K562 (cell line): ENCODE data around the gene TXNIP. TPM values are rescaled to one million over a fixed set of nuclear protein-coding genes. Genes with fewer than 3 reads are reported as not detected.

Source experiments
- ARNT ChIP-seq, 2 experiments: fragments of 450-650 bp; IDR thresholded peaks; 2 replicates each; pipeline ENCODE4 v1.6.1; 2016; ENCODE audit warnings: mild to moderate bottlenecking in 1 of 2
- FOXJ3 ChIP-seq: sonication (generic); formaldehyde crosslinking; IDR thresholded peaks from 2 replicates; pipeline ENCODE4 v1.4.0; 2020; ENCODE audit warnings: mild to moderate bottlenecking, missing genetic modification reagents
- FOXK1 ChIP-seq: sonication (generic); formaldehyde crosslinking; IDR thresholded peaks from 2 replicates; pipeline ENCODE4 v1.8.0; 2022; ENCODE audit warnings: missing genetic modification reagents, mild to moderate bottlenecking, borderline replicate concordance
- GATAD2A ChIP-seq: fragments of 450-650 bp; IDR thresholded peaks from 2 replicates; pipeline ENCODE4 v1.6.1; 2017
- KDM2B ChIP-seq: fragments of 250-450 bp; sonication (Bioruptor Pico); IDR thresholded peaks from 2 replicates; pipeline ENCODE4 v1.8.0; 2021; ENCODE audit warnings: mild to moderate bottlenecking, moderate library complexity
- NCOA1 ChIP-seq: fragments of 450-650 bp; IDR thresholded peaks from 2 replicates; pipeline ENCODE4 v1.6.1; 2016; ENCODE audit warnings: low read depth
- NCOR1 ChIP-seq: fragments of 450-650 bp; IDR thresholded peaks from 2 replicates; pipeline ENCODE4 v1.6.1; 2016; ENCODE audit warnings: mild to moderate bottlenecking, moderate library complexity
- NRF1 ChIP-seq, 2 experiments: fragments of 450-650 bp; IDR thresholded peaks in 1 of 2; conservative IDR thresholded peaks in 1 of 2; 2 replicates each; pipeline ENCODE4 v1.6.1; 2014; ENCODE audit warnings: mild to moderate bottlenecking in 2 of 2
- PCBP1 ChIP-seq: fragments of 200-400 bp; formaldehyde crosslinking; IDR thresholded peaks from 2 replicates; pipeline ENCODE4 v1.6.1; 2018; ENCODE audit warnings: mild to moderate bottlenecking, low read depth, low read length; ENCODE audit not compliant: poor library complexity, severe bottlenecking
- RFX1 ChIP-seq: fragments of 450-650 bp; IDR thresholded peaks from 2 replicates; pipeline ENCODE4 v1.6.1; 2016; ENCODE audit warnings: mild to moderate bottlenecking, moderate library complexity
- SAFB2 ChIP-seq: fragments of 200-400 bp; formaldehyde crosslinking; IDR thresholded peaks from 2 replicates; pipeline ENCODE4 v1.6.1; 2018; ENCODE audit warnings: borderline replicate concordance, low read length, low read depth, moderate library complexity; ENCODE audit not compliant: severe bottlenecking
- SRF ChIP-seq, 2 experiments: fragments of 250-450, 450-650 bp in 1 of 2; sonication (Bioruptor Pico) in 1 of 2; sonication (generic) in 1 of 2; formaldehyde crosslinking; IDR thresholded peaks; 2 replicates each; pipeline versions ENCODE4 v1.5.0 to v1.5.1; 2020 to 2022; ENCODE audit warnings: mild to moderate bottlenecking in 1 of 2, missing genetic modification reagents in 1 of 2
- TAF9B ChIP-seq: fragments of 450-650 bp; IDR thresholded peaks from 2 replicates; pipeline ENCODE4 v1.6.1; 2018; ENCODE audit warnings: mild to moderate bottlenecking; ENCODE audit not compliant: partially characterized antibody
- TBP ChIP-seq: optimal IDR thresholded peaks from 2 replicates; pipeline ENCODE3; 2011; ENCODE audit warnings: low read depth, low read length, improper control_type of control experiment
- TGIF2 ChIP-seq: sonication (generic); formaldehyde crosslinking; IDR thresholded peaks from 2 replicates; pipeline ENCODE4 v1.8.1; 2022; ENCODE audit warnings: mild to moderate bottlenecking, missing genetic modification reagents, moderate library complexity
- TRIM24 ChIP-seq, 2 experiments: fragments of 450-650 bp; IDR thresholded peaks; 2 replicates each; pipeline ENCODE4 v1.6.1; 2016
- WHSC1 ChIP-seq: IDR thresholded peaks from one replicate; pipeline ENCODE4 v1.6.1; 2012; ENCODE audit warnings: low read length, control low read depth, inconsistent platforms
- ZBTB11 ChIP-seq, 3 experiments: fragments of 200-800 bp in 1 of 3; fragments of 250-450 bp in 1 of 3; fragments of 450-650 bp in 1 of 3; sonication (Bioruptor Pico) in 1 of 3; sonication (Bioruptor generic) in 1 of 3; formaldehyde crosslinking in 1 of 3; IDR thresholded peaks; 2 replicates each; pipeline versions ENCODE4 v1.6.1 to v1.8.0; 2016 to 2022; ENCODE audit warnings: mild to moderate bottlenecking in 2 of 3, missing genetic modification characterization in 2 of 3, missing compliant biosample characterization in 1 of 3, moderate library complexity in 1 of 3
- polyA plus RNA-seq, 8 experiments: library from polyadenylated mRNA; depleted of rRNA in 4 of 8; stranded (reverse) in 5 of 8; unstranded in 3 of 8; fragments of >200 nt; fragmentation: Nextera tagmentation in 2 of 8; fragmentation: Illumina TruSeq in 1 of 8; extraction: Ambion mirVana in 2 of 8; extraction: Trizol in 1 of 8; gene quantifications; 2 replicates each; pipeline versions ENCODE4 v1.2.1 to v1.2.3, GENCODE V29; 2011 to 2014; ENCODE audit warnings: inconsistent platforms in 1 of 8, missing spikeins in 1 of 8
- total RNA-seq, 7 experiments: library from RNA; depleted of rRNA in 6 of 7; stranded (reverse); fragments of >200 nt in 6 of 7; fragmentation: Illumina TruSeq in 2 of 7; extraction: Trizol in 2 of 7; gene quantifications; 2 replicates each; pipeline versions ENCODE4 v1.2.1 to v1.2.3, GENCODE V29; 2011 to 2021; ENCODE audit warnings: low replicate concordance in 1 of 7
- TF ChIP-seq, protein P1 (sequence below), 2 experiments: fragments of 200-800 bp in 1 of 2; sonication (Bioruptor generic) in 1 of 2; sonication (generic) in 1 of 2; formaldehyde crosslinking in 1 of 2; IDR thresholded peaks in 1 of 2; conservative IDR thresholded peaks in 1 of 2; 2 replicates each; pipeline versions ENCODE4 v1.5.0 to v1.6.1; 2016 to 2020; ENCODE audit warnings: missing compliant biosample characterization in 1 of 2, missing genetic modification characterization in 1 of 2, missing genetic modification reagents in 1 of 2
- TF ChIP-seq, protein P2 (sequence below): fragments of 250-450 bp; sonication (Bioruptor Pico); IDR thresholded peaks from 2 replicates; pipeline ENCODE4 v1.6.1; 2021; ENCODE audit warnings: mild to moderate bottlenecking
- TF ChIP-seq, protein P3 (sequence below): fragments of 450-650 bp; IDR thresholded peaks from 2 replicates; pipeline ENCODE4 v1.6.1; 2016; ENCODE audit warnings: missing biosample characterization, missing genetic modification characterization

The TXNIP gene
- total and polyA plus RNA-seq, 9 of the 15 experiments (the other 6 are each of a cell fraction or from before 2014, with no cell fraction given), result 120 to 499 (median 257) TPM

GRCh38 chr1:145978854-145979745 is 17.3 kb downstream of the TXNIP start (continued):
- TF ChIP-seq PCBP1 (no peak), TRIM24 (IDR thresholded peaks at IDR 0.05) (peak; percentile 42 to 79; a peak in 3 of 4 replicates), FOXK1 (CRISPR knock-in tag) (no peak; the same call in 1 of the 2 replicates), ZBTB11 (CRISPR knock-in tag; IDR thresholded peaks at IDR 0.05) (peak in 1 of 3 experiments; percentile 85; a peak in 2 of 6 replicates), NCOR1 (peak; percentile 72), SAFB2 (no peak), TGIF2 (CRISPR knock-in tag) (no peak), FOXJ3 (CRISPR knock-in tag) (no peak), GATAD2A (peak; percentile 63; the same call in 1 of the 2 replicates), RFX1 (no peak), TAF9B (peak; percentile 86), WHSC1 (no peak), ARNT (IDR thresholded peaks at IDR 0.05) (peak; percentile 65 to 73), TBP (peak; percentile 73), SRF (CRISPR knock-in tag; IDR thresholded peaks at IDR 0.05) (peak in 1 of 2 experiments; percentile 69; a peak in 1 of 4 replicates), NRF1 (conservative IDR thresholded peaks at IDR 0.05 in 1 of 2, IDR thresholded peaks at IDR 0.05 in 1 of 2) (peak; percentile 11 to 44; a peak in 2 of 4 replicates), NCOA1 (peak; percentile 92), KDM2B (CRISPR knock-in tag) (no peak)
- TF ChIP-seq, protein P1, sequence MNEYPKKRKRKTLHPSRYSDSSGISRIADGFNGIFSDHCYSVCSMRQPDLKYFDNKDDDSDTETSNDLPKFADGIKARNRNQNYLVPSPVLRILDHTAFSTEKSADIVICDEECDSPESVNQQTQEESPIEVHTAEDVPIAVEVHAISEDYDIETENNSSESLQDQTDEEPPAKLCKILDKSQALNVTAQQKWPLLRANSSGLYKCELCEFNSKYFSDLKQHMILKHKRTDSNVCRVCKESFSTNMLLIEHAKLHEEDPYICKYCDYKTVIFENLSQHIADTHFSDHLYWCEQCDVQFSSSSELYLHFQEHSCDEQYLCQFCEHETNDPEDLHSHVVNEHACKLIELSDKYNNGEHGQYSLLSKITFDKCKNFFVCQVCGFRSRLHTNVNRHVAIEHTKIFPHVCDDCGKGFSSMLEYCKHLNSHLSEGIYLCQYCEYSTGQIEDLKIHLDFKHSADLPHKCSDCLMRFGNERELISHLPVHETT (CRISPR knock-in tag; conservative IDR thresholded peaks at IDR 0.05 in 1 of 2, IDR thresholded peaks at IDR 0.05 in 1 of 2), result peak in 1 of 2 experiments; percentile 66; a peak in 2 of 4 replicates
- TF ChIP-seq, protein P2, sequence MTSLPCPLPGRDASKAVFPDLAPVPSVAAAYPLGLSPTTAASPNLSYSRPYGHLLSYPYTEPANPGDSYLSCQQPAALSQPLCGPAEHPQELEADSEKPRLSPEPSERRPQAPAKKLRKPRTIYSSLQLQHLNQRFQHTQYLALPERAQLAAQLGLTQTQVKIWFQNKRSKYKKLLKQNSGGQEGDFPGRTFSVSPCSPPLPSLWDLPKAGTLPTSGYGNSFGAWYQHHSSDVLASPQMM (CRISPR knock-in tag), result no peak
- TF ChIP-seq, protein P3, sequence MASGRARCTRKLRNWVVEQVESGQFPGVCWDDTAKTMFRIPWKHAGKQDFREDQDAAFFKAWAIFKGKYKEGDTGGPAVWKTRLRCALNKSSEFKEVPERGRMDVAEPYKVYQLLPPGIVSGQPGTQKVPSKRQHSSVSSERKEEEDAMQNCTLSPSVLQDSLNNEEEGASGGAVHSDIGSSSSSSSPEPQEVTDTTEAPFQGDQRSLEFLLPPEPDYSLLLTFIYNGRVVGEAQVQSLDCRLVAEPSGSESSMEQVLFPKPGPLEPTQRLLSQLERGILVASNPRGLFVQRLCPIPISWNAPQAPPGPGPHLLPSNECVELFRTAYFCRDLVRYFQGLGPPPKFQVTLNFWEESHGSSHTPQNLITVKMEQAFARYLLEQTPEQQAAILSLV (tag), result peak; percentile 70
